Measurements from ENCODE around the gene STK26. TPM values are rescaled to one million over a fixed set of nuclear protein-coding genes. Genes with fewer than 3 reads are reported as not detected.

The STK26 gene
- total RNA-seq, 3 donors from 2014 or later = 15.5 to 18.8 (median 16.5) TPM

DNA sequence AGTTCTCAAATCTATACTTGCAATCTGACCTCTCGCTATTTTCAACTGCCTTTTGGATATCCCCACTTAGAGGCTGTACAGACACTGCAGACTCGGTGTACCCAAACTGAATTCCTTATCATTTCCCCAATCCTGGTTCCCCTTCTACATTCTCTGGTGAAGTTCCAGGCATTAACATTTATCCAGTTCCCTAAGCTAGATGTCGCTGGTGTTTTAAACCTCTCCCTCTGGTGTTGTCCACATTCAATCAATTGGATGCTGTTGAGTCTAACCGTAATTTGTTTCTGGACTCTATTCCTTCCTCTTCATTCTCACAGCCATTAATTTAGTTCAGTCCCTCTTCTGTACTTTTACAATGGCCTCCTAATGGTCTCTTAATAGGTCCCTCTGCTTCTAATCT lies 7.2 kb upstream of the STK26 start:
- Histone ChIP-seq H3K4me3 (no peak overlapping the region), H3K4me1 (ENCODE audit: low read depth) (no peaks in the 10 kb centered on the region), H3K36me3 (ENCODE audit: low read depth) (no peaks in the 10 kb centered on the region), H3K9me3 (no peaks in the 10 kb centered on the region)
- no peak for ATAC-seq
- no peak for DNase-seq
- TF ChIP-seq, protein P1, sequence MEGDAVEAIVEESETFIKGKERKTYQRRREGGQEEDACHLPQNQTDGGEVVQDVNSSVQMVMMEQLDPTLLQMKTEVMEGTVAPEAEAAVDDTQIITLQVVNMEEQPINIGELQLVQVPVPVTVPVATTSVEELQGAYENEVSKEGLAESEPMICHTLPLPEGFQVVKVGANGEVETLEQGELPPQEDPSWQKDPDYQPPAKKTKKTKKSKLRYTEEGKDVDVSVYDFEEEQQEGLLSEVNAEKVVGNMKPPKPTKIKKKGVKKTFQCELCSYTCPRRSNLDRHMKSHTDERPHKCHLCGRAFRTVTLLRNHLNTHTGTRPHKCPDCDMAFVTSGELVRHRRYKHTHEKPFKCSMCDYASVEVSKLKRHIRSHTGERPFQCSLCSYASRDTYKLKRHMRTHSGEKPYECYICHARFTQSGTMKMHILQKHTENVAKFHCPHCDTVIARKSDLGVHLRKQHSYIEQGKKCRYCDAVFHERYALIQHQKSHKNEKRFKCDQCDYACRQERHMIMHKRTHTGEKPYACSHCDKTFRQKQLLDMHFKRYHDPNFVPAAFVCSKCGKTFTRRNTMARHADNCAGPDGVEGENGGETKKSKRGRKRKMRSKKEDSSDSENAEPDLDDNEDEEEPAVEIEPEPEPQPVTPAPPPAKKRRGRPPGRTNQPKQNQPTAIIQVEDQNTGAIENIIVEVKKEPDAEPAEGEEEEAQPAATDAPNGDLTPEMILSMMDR (IDR thresholded peaks at IDR 0.05) = no peak
- intact Hi-C loops (cut with DNase I, micrococcal nuclease) = no loop called here

DNA sequence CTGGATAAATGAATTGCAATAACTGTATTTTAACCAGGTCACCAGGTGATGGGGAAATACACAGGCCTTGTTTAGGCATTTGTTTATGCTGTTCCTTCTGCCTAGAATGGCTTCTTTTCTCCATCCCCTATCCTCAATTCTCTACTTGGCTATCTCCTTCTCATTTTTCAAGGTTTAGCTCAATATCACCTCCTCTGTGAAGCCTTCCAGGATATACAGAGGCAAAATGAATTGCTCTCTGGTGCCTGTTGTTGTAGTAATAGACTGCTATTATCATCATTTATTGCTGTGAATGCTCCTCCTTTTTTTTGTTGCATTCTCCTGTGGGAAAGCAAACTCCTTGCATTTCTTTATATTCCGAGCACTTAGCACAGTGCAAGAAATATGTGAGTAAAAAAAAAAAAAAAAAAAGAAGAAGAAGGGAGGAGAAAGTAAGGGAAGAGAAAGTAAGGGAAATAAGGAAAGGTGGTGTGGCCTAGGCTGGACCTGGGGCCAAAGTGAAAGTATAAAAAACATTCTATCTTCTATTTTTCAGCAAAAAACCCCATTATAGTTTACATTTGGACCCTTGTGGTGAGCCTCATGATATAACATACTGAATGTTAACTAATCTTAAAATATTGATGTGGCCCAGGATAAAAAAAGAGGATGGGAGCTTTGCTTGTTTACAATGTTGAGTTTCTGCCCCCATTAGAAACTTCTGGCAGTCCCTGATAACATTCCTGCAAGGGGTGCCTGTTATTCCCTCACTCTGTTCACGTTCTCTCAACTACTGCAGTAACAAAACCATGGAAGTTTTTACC lies 6.3 kb upstream of the STK26 start:
- no peak overlapping the region for H3K4me3 ChIP-seq
- intact Hi-C loops (cut with DNase I, micrococcal nuclease) = no loop called here
- H3K4me1 ChIP-seq (ENCODE audit: low read depth) = no peaks in the 10 kb centered on the region
- H3K36me3 ChIP-seq (ENCODE audit: low read depth) = no peaks in the 10 kb centered on the region
- TF ChIP-seq, protein P1 (IDR thresholded peaks at IDR 0.05) = no peak
- ATAC-seq (no peak), DNase-seq (no peak)
- no peaks in the 10 kb centered on the region for H3K9me3 ChIP-seq

DNA sequence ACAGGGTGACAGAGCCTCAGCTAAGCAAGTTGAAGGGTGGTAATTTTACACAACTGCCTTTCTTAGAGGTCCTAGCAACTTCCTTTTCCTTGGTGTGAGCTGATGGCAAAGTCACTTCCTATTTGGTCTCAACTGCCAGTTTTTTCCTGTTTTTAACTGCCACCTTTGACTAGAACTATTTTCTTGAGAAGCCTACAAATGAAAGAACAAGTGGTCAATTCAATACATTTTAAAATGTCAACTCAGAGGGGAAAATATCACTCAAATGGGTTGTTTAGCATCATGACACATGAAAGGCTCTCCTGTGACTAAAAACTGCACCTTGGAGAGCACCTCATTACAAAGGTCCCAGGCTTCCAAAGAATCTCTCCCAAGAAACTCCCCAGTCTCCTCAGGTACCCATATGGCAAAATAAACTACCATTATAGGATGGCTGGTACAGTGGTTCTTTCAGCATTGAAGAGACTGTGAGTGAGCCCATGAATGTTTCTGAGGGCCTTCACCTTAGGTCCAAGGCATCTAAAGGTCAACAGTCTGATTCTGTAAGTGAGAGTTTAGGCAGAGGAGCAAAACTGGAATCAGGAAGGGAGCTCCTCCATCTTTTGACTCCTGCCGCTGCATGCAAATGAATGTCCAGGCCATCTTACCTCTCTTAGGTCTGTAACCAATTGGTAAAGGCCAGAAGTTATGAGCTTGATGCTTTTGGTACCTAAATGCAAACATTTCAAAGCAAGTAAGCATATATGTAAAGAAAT lies 5.5 kb upstream of the STK26 start:
- no peaks in the 10 kb centered on the region for H3K36me3 ChIP-seq (ENCODE audit: low read depth)
- intact Hi-C loops (cut with DNase I, micrococcal nuclease) = no loop called here

DNA sequence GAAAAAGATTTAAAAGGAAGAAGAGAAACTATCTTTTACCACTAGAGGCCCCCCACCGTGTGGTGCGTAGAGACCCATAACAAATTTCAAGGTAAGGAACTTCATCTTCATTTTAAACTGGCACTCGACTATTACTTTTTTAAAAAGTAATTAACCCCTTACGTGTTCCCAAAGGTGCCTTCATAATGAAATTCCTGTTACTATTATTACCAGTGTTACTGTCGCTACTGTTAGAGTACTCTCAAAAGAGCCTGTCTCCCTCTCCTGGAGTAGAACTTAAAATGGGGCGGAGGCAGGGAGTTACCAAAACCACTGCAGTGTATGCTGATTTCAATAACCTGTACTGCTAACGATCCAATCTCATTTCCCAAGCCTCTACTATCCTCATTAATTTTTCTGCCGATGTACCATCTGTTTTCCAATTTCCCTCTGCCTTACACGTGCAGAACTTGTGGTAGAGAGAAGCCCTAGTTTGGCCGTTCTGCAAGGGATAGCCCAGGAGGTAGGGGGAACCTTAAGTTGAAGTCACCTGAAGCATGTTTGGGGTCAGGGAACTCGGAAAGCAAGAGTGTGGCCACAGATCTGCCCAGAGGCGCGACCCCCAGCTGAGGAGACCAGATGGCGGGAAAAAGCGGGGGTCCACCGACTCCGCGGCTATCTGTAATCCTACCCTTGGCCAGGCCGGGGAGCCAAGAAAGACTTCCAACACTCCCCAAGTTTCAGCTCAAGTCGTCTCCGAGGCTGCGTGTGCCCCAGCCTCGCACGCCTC lies 720 bp upstream of the STK26 start:
- H3K4me1 ChIP-seq (ENCODE audit: low read depth) = peaks cover 3% of the 10 kb centered on the region
- DNase-seq (no peak), ATAC-seq (peak; percentile 11)
- intact Hi-C loops (cut with DNase I, micrococcal nuclease) = no loop called here
- TF ChIP-seq, protein P1 (IDR thresholded peaks at IDR 0.05) = no peak
- H3K4me3 ChIP-seq = no peak overlapping the region
- H3K36me3 ChIP-seq (ENCODE audit: low read depth) = no peaks in the 10 kb centered on the region
- H3K9me3 ChIP-seq = no peaks in the 10 kb centered on the region

More for the DNA sequence above, 5.5 kb upstream of the STK26 start:
- Histone ChIP-seq H3K9me3 (no peaks in the 10 kb centered on the region), H3K4me1 (ENCODE audit: low read depth) (peaks cover 3% of the 10 kb centered on the region), H3K4me3 (no peak overlapping the region)
- TF ChIP-seq, protein P1 (IDR thresholded peaks at IDR 0.05) = no peak
- DNase-seq (no peak), ATAC-seq (no peak)

DNA sequence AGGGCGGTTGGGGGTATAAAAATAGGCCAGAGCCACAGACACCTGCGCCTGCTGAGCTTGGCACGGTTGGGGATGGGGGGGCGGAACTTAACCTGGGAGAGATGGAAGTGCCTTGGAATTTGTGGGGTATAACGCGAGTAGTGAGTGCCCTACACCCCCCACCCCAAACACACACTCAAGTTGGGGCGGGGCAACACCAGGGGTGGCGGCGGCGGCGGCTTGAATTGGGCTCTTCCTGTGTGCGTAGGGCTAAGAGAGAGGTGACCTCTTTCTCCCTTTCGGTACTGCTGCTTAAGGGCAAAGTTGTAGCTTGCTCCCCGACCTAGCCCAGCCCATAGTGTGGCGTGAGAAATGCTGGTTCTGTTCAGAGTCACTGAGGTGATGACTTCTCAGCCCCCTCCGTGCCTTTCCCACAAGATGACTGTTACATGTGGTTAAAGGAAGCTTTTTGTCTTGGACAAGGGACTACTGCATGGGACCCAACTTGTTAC lies 839 bp downstream of the STK26 start:
- Histone ChIP-seq H3K4me1 (ENCODE audit: low read depth) (peaks cover 3% of the 10 kb centered on the region), H3K4me3 (peak overlapping the region; percentile 34), H3K36me3 (ENCODE audit: low read depth) (no peaks in the 10 kb centered on the region), H3K9me3 (no peaks in the 10 kb centered on the region)
- intact Hi-C loops (cut with DNase I, micrococcal nuclease) = no loop called here
- peak; percentile 63 for ATAC-seq
- TF ChIP-seq, protein P1 (IDR thresholded peaks at IDR 0.05) = no peak
- peak; percentile 49 to 69 (median 63) for DNase-seq
